ENCODE measurements around the gene TUBA8. TPM values are rescaled to one million over a fixed set of nuclear protein-coding genes. Genes with fewer than 3 reads are reported as not detected.

Gene TUBA8
- total RNA-seq, 1 experiment from 2014 or later = 2.6 TPM

DNA sequence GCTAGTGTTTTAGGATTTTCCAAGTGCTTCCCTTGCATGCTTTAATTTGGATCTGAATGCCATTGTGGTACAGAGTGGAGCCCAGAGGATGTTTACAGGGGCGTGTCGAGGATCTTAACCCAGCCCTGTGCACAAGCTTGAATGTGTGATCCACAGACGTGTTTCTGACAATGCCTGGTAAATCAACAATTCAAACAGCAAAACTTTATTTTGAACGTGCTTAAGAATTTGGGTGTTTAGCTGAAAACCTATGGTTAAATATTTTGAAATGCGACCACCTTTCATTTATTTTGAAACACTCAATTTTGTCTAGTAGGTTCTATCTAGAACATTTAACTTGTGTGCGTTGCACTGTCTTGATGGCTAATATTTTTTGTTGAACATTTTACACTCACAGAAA is 1.8 kb downstream of the TUBA8 start:
- CTCF ChIA-PET = no interaction called here
- BruUV-seq (replicated peaks) = no TSS peak
- TF ChIP-seq, protein P1, sequence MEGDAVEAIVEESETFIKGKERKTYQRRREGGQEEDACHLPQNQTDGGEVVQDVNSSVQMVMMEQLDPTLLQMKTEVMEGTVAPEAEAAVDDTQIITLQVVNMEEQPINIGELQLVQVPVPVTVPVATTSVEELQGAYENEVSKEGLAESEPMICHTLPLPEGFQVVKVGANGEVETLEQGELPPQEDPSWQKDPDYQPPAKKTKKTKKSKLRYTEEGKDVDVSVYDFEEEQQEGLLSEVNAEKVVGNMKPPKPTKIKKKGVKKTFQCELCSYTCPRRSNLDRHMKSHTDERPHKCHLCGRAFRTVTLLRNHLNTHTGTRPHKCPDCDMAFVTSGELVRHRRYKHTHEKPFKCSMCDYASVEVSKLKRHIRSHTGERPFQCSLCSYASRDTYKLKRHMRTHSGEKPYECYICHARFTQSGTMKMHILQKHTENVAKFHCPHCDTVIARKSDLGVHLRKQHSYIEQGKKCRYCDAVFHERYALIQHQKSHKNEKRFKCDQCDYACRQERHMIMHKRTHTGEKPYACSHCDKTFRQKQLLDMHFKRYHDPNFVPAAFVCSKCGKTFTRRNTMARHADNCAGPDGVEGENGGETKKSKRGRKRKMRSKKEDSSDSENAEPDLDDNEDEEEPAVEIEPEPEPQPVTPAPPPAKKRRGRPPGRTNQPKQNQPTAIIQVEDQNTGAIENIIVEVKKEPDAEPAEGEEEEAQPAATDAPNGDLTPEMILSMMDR (IDR thresholded peaks at IDR 0.05; ENCODE audit: unreplicated experiment) = no peak

DNA sequence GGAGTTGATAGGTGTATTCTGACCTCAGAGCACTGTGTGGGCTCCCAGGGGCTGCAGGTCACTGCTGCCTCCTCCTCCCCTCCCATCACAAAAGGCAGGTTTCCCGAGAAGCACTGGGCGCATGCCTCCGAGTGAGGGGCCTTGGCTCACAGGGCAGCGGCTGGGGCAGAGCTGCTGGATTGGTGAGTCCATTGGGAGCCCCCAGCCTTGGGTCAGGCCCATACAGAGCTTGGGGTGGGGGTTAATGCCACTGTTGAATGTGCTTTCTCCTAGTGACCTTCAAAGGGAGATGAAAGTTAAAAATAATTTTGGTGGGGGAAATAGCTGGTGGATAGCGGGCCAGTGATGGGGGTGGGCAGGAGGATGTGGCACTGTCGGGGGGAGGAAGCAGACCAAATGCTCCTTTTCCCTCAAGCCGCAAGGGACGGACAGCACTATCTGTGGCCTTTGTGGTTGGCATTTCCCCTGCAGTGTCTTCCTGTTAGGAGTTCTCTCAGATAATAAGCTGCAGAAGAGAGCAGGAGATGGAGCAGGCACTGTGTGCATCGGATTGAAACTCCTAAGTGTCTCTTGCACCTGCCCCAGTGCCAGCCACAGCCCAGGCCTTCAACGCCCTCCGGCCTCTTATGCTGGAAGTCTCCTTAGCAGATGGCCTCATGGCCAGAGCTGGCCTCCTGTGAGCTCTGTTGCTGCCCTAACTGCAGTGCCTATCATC is 3.2 kb downstream of the TUBA8 start:
- Mint-ChIP-seq H3K36me3 (ENCODE audit: insufficient read depth, unreplicated experiment) (peaks cover 11% of the 10 kb centered on the region), H3K27me3 (ENCODE audit: unreplicated experiment) (peaks cover 27% of the 10 kb centered on the region), H3K27ac (ENCODE audit: unreplicated experiment) (no peak overlapping the region), H3K4me1 (ENCODE audit: low read depth, unreplicated experiment) (peaks cover 19% of the 10 kb centered on the region), H3K4me3 (ENCODE audit: low read depth, unreplicated experiment) (no peak overlapping the region), H3K9me3 (ENCODE audit: low read depth, unreplicated experiment) (no peaks in the 10 kb centered on the region)
- CTCF ChIA-PET = interaction anchor here (0.6 kb wide), 1 partner anchor 25 kb away, joined by 3 read pairs; no protein-coding TSS in a partner anchor
- TF ChIP-seq, protein P1 (IDR thresholded peaks at IDR 0.05; ENCODE audit: unreplicated experiment) = no peak
- intact Hi-C loops (cut with micrococcal nuclease; ENCODE audit: unreplicated experiment) = no loop called here
- BruUV-seq (replicated peaks) = no TSS peak
- DNase-seq = no peak

More for the DNA sequence above, 1.8 kb downstream of the TUBA8 start:
- Mint-ChIP-seq H3K4me3 (ENCODE audit: low read depth, unreplicated experiment) (no peak overlapping the region), H3K27ac (ENCODE audit: unreplicated experiment) (no peak overlapping the region), H3K27me3 (ENCODE audit: unreplicated experiment) (peaks cover 27% of the 10 kb centered on the region), H3K36me3 (ENCODE audit: insufficient read depth, unreplicated experiment) (peaks cover 11% of the 10 kb centered on the region), H3K4me1 (ENCODE audit: low read depth, unreplicated experiment) (peaks cover 19% of the 10 kb centered on the region), H3K9me3 (ENCODE audit: low read depth, unreplicated experiment) (no peaks in the 10 kb centered on the region)
- no peak for DNase-seq
- intact Hi-C loops (cut with micrococcal nuclease; ENCODE audit: unreplicated experiment) = no loop called here

DNA sequence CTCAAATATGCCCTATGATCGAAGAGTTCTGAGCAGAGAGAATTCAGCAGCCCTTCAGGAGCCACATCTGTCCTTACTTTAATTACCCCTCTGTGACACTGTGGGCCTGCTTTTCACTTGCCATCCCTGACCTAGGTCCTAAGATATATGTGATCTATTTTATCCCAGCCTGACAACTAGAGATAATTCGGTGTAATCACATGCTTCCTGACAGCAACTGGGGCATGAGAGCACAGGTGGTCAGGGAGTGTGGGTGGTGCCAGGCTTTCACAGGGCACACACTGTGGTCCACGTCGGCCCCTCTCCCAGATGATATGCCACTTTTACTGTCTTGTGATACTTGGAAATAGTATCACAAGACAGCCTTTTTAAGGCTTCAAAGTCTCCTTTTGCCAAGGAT is 3.9 kb downstream of the TUBA8 start:
- Mint-ChIP-seq H3K4me1 (ENCODE audit: low read depth, unreplicated experiment) (peaks cover 17% of the 10 kb centered on the region), H3K4me3 (ENCODE audit: low read depth, unreplicated experiment) (no peak overlapping the region), H3K27me3 (ENCODE audit: unreplicated experiment) (peaks cover 21% of the 10 kb centered on the region), H3K36me3 (ENCODE audit: insufficient read depth, unreplicated experiment) (peaks cover 10% of the 10 kb centered on the region), H3K9me3 (ENCODE audit: low read depth, unreplicated experiment) (no peaks in the 10 kb centered on the region), H3K27ac (ENCODE audit: unreplicated experiment) (no peak overlapping the region)
- CTCF ChIA-PET = interaction anchor here (0.6 kb wide), 1 partner anchor 24 kb away, joined by 3 read pairs; no protein-coding TSS in a partner anchor
- TF ChIP-seq, protein P1 (IDR thresholded peaks at IDR 0.05; ENCODE audit: unreplicated experiment) = no peak
- DNase-seq = no peak
- intact Hi-C loops (cut with micrococcal nuclease; ENCODE audit: unreplicated experiment) = no loop called here
- BruUV-seq (replicated peaks) = no TSS peak

DNA sequence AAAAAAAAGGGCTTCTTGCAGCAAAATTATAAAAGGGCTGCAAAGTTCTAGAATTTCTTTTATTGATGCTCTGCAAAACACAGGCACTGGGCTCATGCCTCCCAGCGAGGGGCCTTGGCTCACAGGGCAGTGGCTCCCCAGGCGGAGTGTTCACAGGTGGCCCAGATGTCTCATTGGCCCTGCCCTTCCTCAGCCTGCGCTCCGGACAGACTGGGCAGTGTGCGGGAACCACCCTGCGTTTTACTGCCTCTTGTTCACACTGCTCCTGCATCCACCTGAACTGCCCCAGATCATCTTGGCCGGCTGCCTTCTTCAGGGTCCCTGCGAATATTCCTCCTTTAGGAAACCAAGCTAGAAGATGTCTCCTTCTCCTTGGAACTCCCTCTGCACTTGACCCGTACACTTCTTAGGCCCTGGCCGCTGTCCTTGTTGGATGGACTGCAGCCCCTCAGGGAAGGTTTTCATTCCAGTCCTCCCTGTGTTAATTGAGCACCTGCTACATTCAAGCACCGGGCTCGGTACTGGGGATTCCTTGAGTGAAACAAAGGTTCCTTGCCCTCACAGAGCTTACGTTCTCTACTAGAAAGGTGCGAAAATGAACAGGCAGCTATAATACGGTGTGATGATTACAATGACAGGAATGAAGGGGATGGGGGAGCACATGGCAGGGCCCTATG is 4.5 kb downstream of the TUBA8 start:
- no TSS peak for BruUV-seq (replicated peaks)
- CTCF ChIA-PET = interaction anchor here (0.8 kb wide), 1 partner anchor 17 kb away, joined by 3 read pairs; no protein-coding TSS in a partner anchor
- intact Hi-C loops (cut with micrococcal nuclease; ENCODE audit: unreplicated experiment) = no loop called here
- Mint-ChIP-seq H3K27me3 (ENCODE audit: unreplicated experiment) (peaks cover 15% of the 10 kb centered on the region), H3K27ac (ENCODE audit: unreplicated experiment) (no peak overlapping the region), H3K36me3 (ENCODE audit: insufficient read depth, unreplicated experiment) (peaks cover 4% of the 10 kb centered on the region), H3K9me3 (ENCODE audit: low read depth, unreplicated experiment) (no peaks in the 10 kb centered on the region), H3K4me3 (ENCODE audit: low read depth, unreplicated experiment) (no peak overlapping the region), H3K4me1 (ENCODE audit: low read depth, unreplicated experiment) (peaks cover 11% of the 10 kb centered on the region)
- TF ChIP-seq, protein P1 (IDR thresholded peaks at IDR 0.05; ENCODE audit: unreplicated experiment) = no peak
- DNase-seq = no peak

Measured in Calu3 (cell line).